Endothelial cell of umbilical vein (primary cell): Measurements from ENCODE around the gene ABTB1.

Experiments used
- CTCF ChIP-seq, 2 donors: IDR thresholded peaks; 1 replicate in 1 of 2; 2 replicates in 1 of 2; pipeline ENCODE4 v1.5.1; 2011; ENCODE audit warnings: low read length in 2 of 2, mild to moderate bottlenecking in 2 of 2, moderate library complexity in 2 of 2, control low read depth in 1 of 2, inconsistent platforms in 1 of 2, low read depth in 1 of 2; ENCODE audit not compliant: insufficient read depth in 1 of 2; ENCODE audit errors: extremely low read depth in 1 of 2
- EZH2 ChIP-seq: IDR thresholded peaks from 2 replicates; pipeline ENCODE4 v1.6.1; 2012; ENCODE audit warnings: borderline replicate concordance, low read depth, mild to moderate bottlenecking, moderate library complexity, low read length, inconsistent platforms; ENCODE audit not compliant: severe bottlenecking
- FOS ChIP-seq: IDR thresholded peaks from 2 replicates; pipeline ENCODE4 v1.6.1; 2011; ENCODE audit warnings: mild to moderate bottlenecking, low read length, moderate library complexity, borderline replicate concordance; ENCODE audit not compliant: insufficient read depth
- JUN ChIP-seq: IDR thresholded peaks from 2 replicates; pipeline ENCODE4 v1.6.1; 2011; ENCODE audit warnings: borderline replicate concordance, low read depth; ENCODE audit not compliant: insufficient read length, insufficient read depth
- MYC ChIP-seq: IDR thresholded peaks from one replicate; pipeline ENCODE4 v1.6.1; 2011; ENCODE audit warnings: mild to moderate bottlenecking, low read depth, low read length
- POLR2A ChIP-seq: IDR thresholded peaks from 2 replicates; pipeline ENCODE4 v1.6.1; 2012; ENCODE audit warnings: low read depth, mild to moderate bottlenecking, control low read depth, low read length

GRCh38 chr3:127670761-127671522, 1.8 kb upstream of the ABTB1 start:
- no peak for TF ChIP-seq CTCF (IDR thresholded peaks at IDR 0.05; ENCODE audit: extremely low read depth in 1 of 2, insufficient read depth in 1 of 2, low read depth in 1 of 2, low read length in 2 of 2)
- TF ChIP-seq FOS = no peak
- no peak for TF ChIP-seq MYC
- TF ChIP-seq EZH2 = no peak
- TF ChIP-seq POLR2A = no peak
- no peak for TF ChIP-seq JUN
